K562 (cell line): ENCODE data around the gene NR1I3. TPM values are rescaled to one million over a fixed set of nuclear protein-coding genes. Genes with fewer than 3 reads are reported as not detected.

Experiments used
- ATAC-seq: fragments of 200-7000 bp; cut with Tn5 transposase; 3 replicates; pipeline ENCODE4 v1.9.1; 2020; ENCODE audit warnings: moderate library complexity
- BruUV-seq: library from RNA; stranded (reverse); fragments of 400-500 nt; replicated peaks from 2 replicates; lab custom pipeline; 2021; lab: Mats Ljungman, UMichigan
- CTCF ChIA-PET: fragments of 300-600 bp; formaldehyde crosslinking; extraction: SDS; loops from one replicate; lab custom pipeline; 2021; ENCODE audit warnings: low intra/inter-chr PET ratio; lab: Yijun Ruan, JAX
- POLR2A ChIA-PET: fragments of 300-600, 350-650 bp; sonication (Branson Sonifier 250); formaldehyde crosslinking; extraction: SDS; loops from one replicate; lab custom pipeline; 2021; ENCODE audit warnings: antibody characterized with exemption, inconsistent platforms; lab: Yijun Ruan, JAX
- DNase-seq, 4 experiments: peaks; one replicate each; pipeline versions ENCODE4 v3.0.0 to v3.0.0-alpha.2; 2011 to 2018; ENCODE audit warnings: low spot score in 3 of 4, mixed read lengths in 3 of 4; ENCODE audit errors: extremely low read depth in 1 of 4
- FAIRE-seq: peaks from 2 replicates; lab custom pipeline; 2011; peaks lifted over from hg19 to GRCh38; lab: Jason Lieb, UNC
- H2AFZ ChIP-seq: 2 replicates; pipeline ENCODE4 v1.6.0; 2011; ENCODE audit warnings: low read depth, low read length, control low read depth, inconsistent platforms
- H3K27ac ChIP-seq: fragments of 200-600 bp; 3 replicates; pipeline ENCODE4 v1.8.0; 2011; ENCODE audit warnings: low read depth, mild to moderate bottlenecking, control low read depth, inconsistent platforms, low read length, moderate library complexity, mixed read lengths; ENCODE audit errors: extremely low read depth
- H3K27me3 ChIP-seq, 2 experiments: fragments of 300-600 bp in 1 of 2; 2 replicates in 1 of 2; 3 replicates in 1 of 2; pipeline versions ENCODE4 v1.6.0 to v1.8.0; 2011; ENCODE audit warnings: inconsistent platforms in 2 of 2, low read length in 2 of 2, mild to moderate bottlenecking in 1 of 2, mixed read lengths in 1 of 2, moderate library complexity in 1 of 2; ENCODE audit not compliant: control insufficient read depth in 2 of 2, insufficient read depth in 2 of 2
- H3K36me3 ChIP-seq: fragments of 300-600 bp; 3 replicates; pipeline ENCODE4 v1.8.0; 2011; ENCODE audit warnings: mild to moderate bottlenecking, low read length, inconsistent platforms; ENCODE audit not compliant: control insufficient read depth, insufficient read depth
- H3K4me1 ChIP-seq, 2 experiments: fragments of 200-600 bp in 1 of 2; replicated peaks in 1 of 2; 2 replicates in 1 of 2; 3 replicates in 1 of 2; pipeline versions ENCODE4 v1.5.1 to v1.8.0; 2011; ENCODE audit warnings: inconsistent platforms in 2 of 2, low read length in 2 of 2, mild to moderate bottlenecking in 1 of 2, mixed read lengths in 1 of 2, moderate library complexity in 1 of 2; ENCODE audit not compliant: control insufficient read depth in 2 of 2, insufficient read depth in 2 of 2
- H3K4me2 ChIP-seq: 2 replicates; pipeline ENCODE4 v1.6.1; 2011; ENCODE audit warnings: low read length, control low read depth, inconsistent platforms, mixed read lengths; ENCODE audit not compliant: insufficient read depth
- H3K4me3 ChIP-seq: fragments of 200-600 bp; sonication (generic), shearing (Covaris generic); 2 replicates; pipeline ENCODE4 v1.5.1; 2016; ENCODE audit warnings: control low read depth, inconsistent platforms
- H3K79me2 ChIP-seq: fragments of 200-600 bp; 3 replicates; pipeline ENCODE4 v1.8.0; 2011; ENCODE audit warnings: low read length, inconsistent platforms; ENCODE audit not compliant: control insufficient read depth, insufficient read depth
- H3K9ac ChIP-seq, 2 experiments: 2 replicates each; pipeline versions ENCODE4 v1.6.0 to v1.6.1; 2011; ENCODE audit warnings: low read depth in 2 of 2, low read length in 2 of 2, control low read depth in 1 of 2, inconsistent platforms in 1 of 2, mild to moderate bottlenecking in 1 of 2, mixed read lengths in 1 of 2; ENCODE audit not compliant: insufficient read depth in 1 of 2
- H3K9me1 ChIP-seq: one replicate; pipeline ENCODE4 v1.6.0; 2011; ENCODE audit warnings: inconsistent platforms, mild to moderate bottlenecking, low read length, moderate library complexity; ENCODE audit not compliant: control insufficient read depth, insufficient read depth
- H3K9me3 ChIP-seq: replicated peaks from 2 replicates; pipeline ENCODE4 v1.5.1; 2011; ENCODE audit warnings: low read depth, low read length, inconsistent platforms; ENCODE audit not compliant: control insufficient read depth, insufficient read depth
- H4K20me1 ChIP-seq: replicated peaks from 2 replicates; pipeline ENCODE4 v1.6.1; 2011; ENCODE audit warnings: low read length, inconsistent platforms, mixed read lengths; ENCODE audit not compliant: control insufficient read depth, insufficient read depth
- KLF16 ChIP-seq: IDR thresholded peaks from 2 replicates; pipeline ENCODE4 v1.6.1; 2016; ENCODE audit warnings: antibody characterized with exemption
- PKNOX1 ChIP-seq: fragments of 450-650 bp; IDR thresholded peaks from 2 replicates; pipeline ENCODE4 v1.6.1; 2016
- REST ChIP-seq, 2 experiments: fragments of 450-650 bp; formaldehyde crosslinking in 1 of 2; IDR thresholded peaks; 2 replicates each; pipeline versions ENCODE4 v1.4.0 to v1.6.1; 2014 to 2020; ENCODE audit warnings: mild to moderate bottlenecking in 2 of 2, borderline replicate concordance in 1 of 2, low read depth in 1 of 2
- WGBS: fragments of 100-300 bp; shearing (Covaris generic); methylation state at CpG from one replicate; pipeline ENCODE4 v1.1.6; 2016; ENCODE audit warnings: low coverage, mixed read lengths; ENCODE audit not compliant: insufficient coverage; ENCODE audit errors: missing lambda C conversion rate; 5-methylcytosine and 5-hydroxymethylcytosine counted together
- in situ Hi-C: fragments of 300-500 bp; cut with MboI; formaldehyde crosslinking; loops from 4 replicates; pipeline ENCODE4 v1.15.0; 2018; ENCODE audit warnings: inconsistent platforms, mixed read lengths
- intact Hi-C: fragments of 100-400 bp; cut with micrococcal nuclease; formaldehyde crosslinking; loops from 2 replicates; pipeline ENCODE4 v1.14.2; 2022
- polyA plus RNA-seq, 8 experiments: library from polyadenylated mRNA; depleted of rRNA in 4 of 8; stranded (reverse) in 5 of 8; unstranded in 3 of 8; fragments of >200 nt; fragmentation: Nextera tagmentation in 2 of 8; fragmentation: Illumina TruSeq in 1 of 8; extraction: Ambion mirVana in 2 of 8; extraction: Trizol in 1 of 8; gene quantifications; 2 replicates each; pipeline versions ENCODE4 v1.2.1 to v1.2.3, GENCODE V29; 2011 to 2014; ENCODE audit warnings: inconsistent platforms in 1 of 8, missing spikeins in 1 of 8
- total RNA-seq, 7 experiments: library from RNA; depleted of rRNA in 6 of 7; stranded (reverse); fragments of >200 nt in 6 of 7; fragmentation: Illumina TruSeq in 2 of 7; extraction: Trizol in 2 of 7; gene quantifications; 2 replicates each; pipeline versions ENCODE4 v1.2.1 to v1.2.3, GENCODE V29; 2011 to 2021; ENCODE audit warnings: low replicate concordance in 1 of 7

Gene NR1I3
- total and polyA plus RNA-seq, 9 of the 15 experiments (the other 6 are each of a cell fraction or from before 2014, with no cell fraction given) = 0.11 TPM; not detected in 8

- 20% methylated on average over 12 of the region's 12 CpGs for WGBS
- ChIA-PET CTCF (no interaction called here), POLR2A (interaction anchor here (0.6 to 2.1 kb wide), 4 partner anchors 13 to 33 kb away, joined by 3 to 7 read pairs (median 4); no protein-coding TSS in a partner anchor)
- Histone ChIP-seq H3K79me2 (no peaks in the 10 kb centered on the region), H4K20me1 (no peaks in the 10 kb centered on the region), H3K9ac (no peak overlapping the region), H3K9me1 (no peaks in the 10 kb centered on the region), H3K27ac (no peak overlapping the region), H3K4me2 (no peak overlapping the region), H3K4me3 (no peak overlapping the region), H3K27me3 (peaks cover 33 to 47% of the 10 kb centered on the region in 2 experiments; a peak in 4 of 5 replicates), H3K4me1 (peaks cover 0 to 7% of the 10 kb centered on the region in 2 experiments; a peak in 3 of 5 replicates), H2AFZ (no peak overlapping the region), H3K36me3 (no peaks in the 10 kb centered on the region), H3K9me3 (no peaks in the 10 kb centered on the region; the same call in 1 of the 2 replicates)
- in situ Hi-C loops (no loop called here), intact Hi-C loops (no loop called here)
- TF ChIP-seq KLF16 = no peak
- TF ChIP-seq REST (IDR thresholded peaks at IDR 0.05; ENCODE audit: borderline replicate concordance) = peak; percentile 48
- TF ChIP-seq REST (CRISPR knock-in tag; IDR thresholded peaks at IDR 0.05; ENCODE audit: low read depth) = no peak
- peak; percentile 27; the same call in 1 of the 2 replicates for TF ChIP-seq PKNOX1
- FAIRE-seq (no peak), DNase-seq (no peak), ATAC-seq (no peak; the same call in 2 of the 3 replicates)
- no TSS peak for BruUV-seq
Measured at GRCh38 chr1:161261261-161262235, 23.5 kb upstream of the NR1I3 start.
